Breast epithelium (tissue), 3 donors: ENCODE data around the gene PCMTD2.

Experiments used
- POLR2A ChIP-seq: fragments of 450-650 bp; IDR thresholded peaks from one replicate; pipeline ENCODE4 v1.6.1; 2016; ENCODE audit warnings: antibody characterized with exemption, mild to moderate bottlenecking, moderate library complexity
- TF ChIP-seq, protein P1 (sequence below), 3 donors: fragments of 450-650 bp; IDR thresholded peaks; one replicate each; pipeline ENCODE4 v1.5.1; 2016 to 2017; ENCODE audit warnings: antibody characterized with exemption in 3 of 3, mild to moderate bottlenecking in 3 of 3, moderate library complexity in 3 of 3

- TF ChIP-seq, protein P1, sequence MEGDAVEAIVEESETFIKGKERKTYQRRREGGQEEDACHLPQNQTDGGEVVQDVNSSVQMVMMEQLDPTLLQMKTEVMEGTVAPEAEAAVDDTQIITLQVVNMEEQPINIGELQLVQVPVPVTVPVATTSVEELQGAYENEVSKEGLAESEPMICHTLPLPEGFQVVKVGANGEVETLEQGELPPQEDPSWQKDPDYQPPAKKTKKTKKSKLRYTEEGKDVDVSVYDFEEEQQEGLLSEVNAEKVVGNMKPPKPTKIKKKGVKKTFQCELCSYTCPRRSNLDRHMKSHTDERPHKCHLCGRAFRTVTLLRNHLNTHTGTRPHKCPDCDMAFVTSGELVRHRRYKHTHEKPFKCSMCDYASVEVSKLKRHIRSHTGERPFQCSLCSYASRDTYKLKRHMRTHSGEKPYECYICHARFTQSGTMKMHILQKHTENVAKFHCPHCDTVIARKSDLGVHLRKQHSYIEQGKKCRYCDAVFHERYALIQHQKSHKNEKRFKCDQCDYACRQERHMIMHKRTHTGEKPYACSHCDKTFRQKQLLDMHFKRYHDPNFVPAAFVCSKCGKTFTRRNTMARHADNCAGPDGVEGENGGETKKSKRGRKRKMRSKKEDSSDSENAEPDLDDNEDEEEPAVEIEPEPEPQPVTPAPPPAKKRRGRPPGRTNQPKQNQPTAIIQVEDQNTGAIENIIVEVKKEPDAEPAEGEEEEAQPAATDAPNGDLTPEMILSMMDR (IDR thresholded peaks at IDR 0.05), result no peak
- no peak for TF ChIP-seq POLR2A
Observed at GRCh38 chr20:64217539-64218221, 37.9 kb upstream of the PCMTD2 start.
